ENCODE measurements around the gene C9orf78.
A peak's percentile ranks its signal among the peaks of the same experiment; 100 is the strongest.

The C9orf78 gene

GRCh38 chr9:129841071-129841470 is 6.0 kb upstream of the C9orf78 start:
- DNase-seq (ENCODE audit: low read depth), result no peak

GRCh38 chr9:129840034-129840433 is 5.0 kb upstream of the C9orf78 start:
- DNase-seq (ENCODE audit: low read depth), result no peak

DNA sequence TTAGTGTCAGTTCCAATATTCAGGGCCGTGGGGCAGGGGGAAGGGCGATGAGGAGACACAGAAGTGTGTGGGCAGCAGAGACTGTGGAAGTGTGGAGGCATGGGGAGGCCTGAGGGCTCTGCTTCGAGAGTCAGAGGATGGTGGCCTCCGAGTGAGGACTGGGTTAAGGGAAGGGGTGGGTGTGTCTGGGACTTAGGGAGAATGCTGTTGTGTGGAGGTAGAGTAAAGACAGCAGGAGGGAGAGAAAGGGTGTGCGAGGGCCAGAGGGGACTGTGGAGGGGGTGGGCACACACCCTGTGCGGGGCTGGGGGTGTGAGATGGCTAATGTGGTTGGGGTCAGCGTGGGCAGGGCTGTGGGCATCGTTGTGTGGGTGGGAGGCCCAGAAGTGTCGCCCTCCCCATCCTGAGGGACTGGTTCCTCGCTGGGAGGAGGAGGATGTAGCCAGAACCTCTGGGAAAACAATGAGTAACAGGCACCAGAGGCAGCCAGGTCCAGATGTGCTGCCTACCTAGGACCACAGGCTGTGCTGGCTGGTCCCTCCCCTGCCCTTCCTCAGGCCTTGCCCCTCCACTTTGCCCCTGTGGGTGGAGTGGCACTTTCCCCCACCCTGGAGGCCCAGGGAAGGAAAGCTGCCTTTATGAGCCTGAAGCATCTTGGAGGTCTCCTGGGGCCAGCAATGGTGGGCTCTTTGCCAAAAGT is 4.4 kb upstream of the C9orf78 start:
- no peak for DNase-seq (ENCODE audit: low read depth)

GRCh38 chr9:129838707-129839259 is 3.7 kb upstream of the C9orf78 start:
- DNase-seq (ENCODE audit: low read depth), result no peak

- DNase-seq (ENCODE audit: low read depth), result no peak
Observed at GRCh38 chr9:129836311-129837007, 1.4 kb upstream of the C9orf78 start.

DNA sequence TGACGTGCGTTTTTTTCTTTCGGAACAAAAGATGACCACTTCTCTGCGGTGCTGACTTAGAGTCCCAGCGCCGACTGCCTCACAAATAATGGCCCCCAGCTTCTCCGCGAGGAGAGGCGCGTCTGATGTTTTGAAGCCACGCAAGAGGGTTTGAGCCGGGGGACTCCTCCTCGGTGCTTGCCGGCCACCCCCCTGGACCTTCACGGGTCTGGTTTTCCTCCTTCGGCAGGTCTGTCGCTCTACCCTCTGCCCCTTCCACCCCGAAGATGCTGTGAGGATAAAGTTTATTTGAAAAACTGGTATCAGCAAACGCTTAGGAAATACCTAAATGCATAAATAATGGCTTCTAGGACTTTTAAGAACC is 767 bp upstream of the C9orf78 start:
- no peak for DNase-seq (ENCODE audit: low read depth)

GRCh38 chr9:129834489-129835127 is 467 bp downstream of the C9orf78 start:
- DNase-seq (ENCODE audit: low read depth), result no peak

DNA sequence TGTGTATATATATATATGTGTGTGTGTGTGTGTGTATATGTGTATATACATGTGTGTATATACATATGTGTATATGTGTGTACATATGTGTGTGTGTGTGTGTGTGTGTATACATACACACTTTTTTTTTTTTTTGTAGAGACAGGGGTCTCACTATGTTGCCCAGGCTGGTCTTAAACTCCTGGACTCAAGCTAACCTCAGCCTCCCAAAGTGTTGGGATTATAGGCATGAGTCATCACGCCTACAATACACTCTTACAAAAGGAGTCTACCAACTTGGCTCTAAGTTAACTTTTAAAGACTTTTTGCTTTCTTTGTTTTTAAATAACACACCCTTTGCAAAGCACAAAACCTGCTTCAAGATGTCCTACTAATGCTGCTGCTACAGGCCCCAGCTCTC is 2.1 kb downstream of the C9orf78 start:
- DNase-seq (ENCODE audit: low read depth), result no peak

- DNase-seq (ENCODE audit: low read depth), result no peak
Observed at GRCh38 chr9:129828969-129829368, 6.1 kb downstream of the C9orf78 start.

- DNase-seq (ENCODE audit: low read depth), result no peak
Observed at GRCh38 chr9:129828051-129828450, 7.0 kb downstream of the C9orf78 start.

DNA sequence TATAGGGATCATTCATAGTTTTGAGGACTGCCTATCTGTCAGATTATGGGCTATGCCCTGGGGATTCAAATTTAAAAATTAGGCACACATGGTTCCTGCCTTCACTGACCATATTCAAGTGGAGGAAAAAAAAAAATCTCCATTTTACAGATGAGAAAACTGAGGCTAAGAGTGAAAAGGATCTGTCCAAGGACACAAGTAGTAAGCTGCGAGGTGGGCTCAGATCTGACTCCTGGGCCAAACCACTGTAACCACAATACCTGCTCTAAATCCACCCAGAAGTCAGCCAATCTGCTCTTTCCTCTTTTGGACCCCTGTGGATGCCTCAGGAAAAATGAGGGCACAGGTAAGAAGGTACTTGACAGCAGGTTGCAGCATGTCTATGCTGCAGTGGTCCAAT is 8.3 kb downstream of the C9orf78 start:
- no peak for DNase-seq (ENCODE audit: low read depth)

DNA sequence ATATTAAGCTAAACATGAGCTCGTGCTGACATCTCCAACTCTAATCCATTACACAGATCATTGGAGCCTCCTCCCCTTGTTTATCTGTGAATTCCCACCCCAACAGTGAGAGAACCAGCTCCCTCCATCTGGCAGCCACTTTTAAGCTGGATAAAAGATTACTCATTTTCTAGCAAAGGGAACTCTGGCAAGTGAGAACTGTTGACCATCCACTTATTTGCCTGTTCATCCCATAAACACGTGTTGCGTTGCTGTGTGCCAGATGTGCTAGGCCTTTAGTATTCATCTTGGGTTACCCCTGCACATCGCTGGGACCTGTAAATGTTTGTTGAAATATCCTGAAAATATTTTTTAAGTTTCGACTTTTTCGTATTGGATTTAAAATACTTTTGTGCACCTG is 8.7 kb downstream of the C9orf78 start:
- no peak for DNase-seq (ENCODE audit: low read depth)

GRCh38 chr9:129823935-129824601 is 11.0 kb downstream of the C9orf78 start, which contains the start of gene TOR1A:
Gene TOR1A, minus strand, starts transcription at chr9:129824136. Its CDS starts 51 bp downstream, at chr9:129824085.
- peak; percentile 84 for DNase-seq (ENCODE audit: low read depth)

DNA sequence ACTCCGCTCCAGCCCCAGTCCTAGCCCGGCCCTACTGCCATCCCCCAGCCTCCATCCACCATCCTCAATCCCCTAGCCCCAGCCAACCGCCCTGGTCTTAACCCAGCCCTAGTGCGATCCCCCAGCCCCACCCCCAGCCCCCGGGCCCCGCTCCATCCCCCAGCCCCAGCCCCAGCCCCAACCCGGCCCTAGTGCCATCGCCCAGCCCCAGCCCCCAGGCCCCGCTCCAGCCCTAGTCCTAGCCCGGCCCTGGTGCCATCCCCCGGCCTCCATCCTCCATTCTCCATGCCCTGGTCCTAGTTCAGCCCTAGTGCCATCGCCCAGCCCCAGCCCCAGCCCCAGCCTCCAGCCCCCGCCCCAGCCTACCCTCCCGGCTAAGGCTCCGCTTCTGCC is 11.5 kb downstream of the C9orf78 start:
- no peak for DNase-seq (ENCODE audit: low read depth)

- DNase-seq (ENCODE audit: low read depth), result no peak
Observed at GRCh38 chr9:129822898-129823541, 12.1 kb downstream of the C9orf78 start.

DNA sequence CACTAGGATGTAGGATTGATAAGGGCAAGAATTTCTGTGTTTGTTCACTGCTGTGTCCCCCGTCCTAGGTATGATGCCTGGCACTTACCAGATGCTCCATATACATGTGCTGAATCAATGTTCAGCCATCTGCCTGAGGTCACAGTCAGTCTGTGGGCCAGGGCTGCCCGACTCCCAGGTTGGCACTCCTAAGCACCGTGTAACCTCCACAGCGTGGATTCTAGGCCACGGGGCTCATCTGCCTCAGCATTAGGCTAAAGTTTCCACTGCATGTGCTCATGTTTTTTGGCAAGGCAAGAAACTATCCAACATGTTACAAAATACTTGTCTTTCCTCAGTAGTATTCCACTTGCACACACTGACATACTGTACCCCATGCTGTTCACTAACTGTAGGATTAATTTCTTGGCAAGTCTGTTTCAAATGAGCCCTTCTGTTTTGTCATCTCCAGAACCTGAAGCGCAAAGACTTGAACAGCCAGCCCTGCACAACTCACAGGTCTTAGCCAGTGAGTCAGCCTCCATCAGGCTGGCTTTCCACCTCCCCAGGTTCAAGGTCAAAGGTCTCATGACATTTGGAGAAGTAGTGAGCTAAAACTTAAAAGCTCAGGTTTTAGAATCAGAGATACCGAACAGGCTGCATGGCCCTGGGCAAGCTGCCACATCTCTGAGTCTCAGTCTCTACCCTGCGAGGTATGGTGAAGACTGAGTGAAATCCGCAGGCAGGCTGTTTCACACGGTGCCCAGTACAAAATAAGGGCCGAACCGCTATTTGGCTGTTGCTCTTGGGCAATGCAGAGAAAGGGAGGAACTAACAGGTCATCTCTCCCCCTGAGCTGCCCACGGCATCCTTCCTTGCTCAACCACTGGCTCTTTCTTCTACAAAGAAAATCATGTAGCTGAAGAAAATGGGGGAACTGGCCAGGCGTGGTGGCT is 18.3 kb downstream of the C9orf78 start:
- DNase-seq (ENCODE audit: low read depth), result no peak

DNA sequence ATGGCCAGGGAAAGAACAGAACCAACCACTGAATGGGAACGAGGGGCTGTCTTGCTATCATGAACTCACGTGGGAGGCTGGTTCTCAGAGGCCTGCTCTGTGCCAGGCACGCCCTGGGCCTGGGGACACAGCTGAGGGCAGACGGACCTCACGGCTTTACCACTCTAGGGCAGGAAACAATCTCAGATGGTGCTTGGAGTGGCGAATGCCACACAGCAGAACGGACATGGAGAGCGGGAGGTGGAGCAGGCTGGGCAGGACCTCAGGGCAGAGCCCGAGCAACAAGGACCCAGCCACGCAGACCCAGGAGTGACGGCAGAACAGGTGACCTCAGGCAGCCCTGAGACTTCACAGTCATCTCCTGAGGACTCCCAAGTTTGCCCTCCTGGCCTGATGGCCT is 19.8 kb downstream of the C9orf78 start:
- DNase-seq (ENCODE audit: low read depth), result no peak

DNA sequence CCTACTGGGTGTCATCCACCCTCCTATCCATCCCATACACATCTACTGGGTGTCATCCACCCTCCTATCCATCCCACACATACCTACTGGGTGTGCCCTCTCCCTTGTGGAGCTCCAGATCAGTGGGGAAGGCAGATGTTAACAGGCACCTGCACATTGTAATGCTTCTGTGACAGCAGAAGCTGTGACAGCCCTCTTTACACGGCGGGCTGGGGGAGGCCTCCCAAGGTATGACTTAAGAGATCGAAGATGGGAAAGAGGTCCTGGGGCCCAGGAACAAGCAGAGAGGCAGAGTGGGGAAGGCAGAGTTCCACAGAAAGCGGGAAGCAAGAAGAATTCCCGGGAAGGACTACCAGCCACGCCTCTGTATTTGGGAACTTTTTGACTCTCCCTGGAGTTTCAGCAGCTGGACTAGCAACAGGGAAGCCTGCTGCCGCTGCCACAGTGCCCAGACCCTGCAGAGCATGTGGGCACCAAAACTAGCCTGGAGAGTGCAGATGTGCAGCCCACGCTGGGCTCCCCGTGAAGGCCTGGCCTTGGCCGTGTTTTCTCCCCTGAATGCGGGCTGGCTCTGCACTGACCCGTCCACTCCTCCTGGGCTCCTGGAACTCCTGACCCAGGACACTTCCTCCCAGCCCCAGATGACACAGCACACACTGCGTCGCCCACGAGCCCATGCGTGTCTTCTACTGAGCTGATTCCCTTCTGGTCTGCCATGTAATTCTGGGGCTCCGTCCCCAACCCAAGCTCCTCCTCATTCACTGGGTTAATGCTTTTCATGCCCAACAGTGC is 20.4 kb downstream of the C9orf78 start:
- DNase-seq (ENCODE audit: low read depth), result no peak

- no peak for DNase-seq (ENCODE audit: low read depth)
Observed at GRCh38 chr9:129813661-129814060, 21.4 kb downstream of the C9orf78 start.

GRCh38 chr9:129812385-129812784 is 22.7 kb downstream of the C9orf78 start:
- DNase-seq (ENCODE audit: low read depth), result no peak
